NCI-H524 (cell line): ENCODE data around the gene ZFYVE28.

Source experiments
- DNase-seq, 2 experiments: peaks; one replicate each; lab custom pipeline; 2025; lab: John Stamatoyannopoulos, UW

The ZFYVE28 gene

DNA sequence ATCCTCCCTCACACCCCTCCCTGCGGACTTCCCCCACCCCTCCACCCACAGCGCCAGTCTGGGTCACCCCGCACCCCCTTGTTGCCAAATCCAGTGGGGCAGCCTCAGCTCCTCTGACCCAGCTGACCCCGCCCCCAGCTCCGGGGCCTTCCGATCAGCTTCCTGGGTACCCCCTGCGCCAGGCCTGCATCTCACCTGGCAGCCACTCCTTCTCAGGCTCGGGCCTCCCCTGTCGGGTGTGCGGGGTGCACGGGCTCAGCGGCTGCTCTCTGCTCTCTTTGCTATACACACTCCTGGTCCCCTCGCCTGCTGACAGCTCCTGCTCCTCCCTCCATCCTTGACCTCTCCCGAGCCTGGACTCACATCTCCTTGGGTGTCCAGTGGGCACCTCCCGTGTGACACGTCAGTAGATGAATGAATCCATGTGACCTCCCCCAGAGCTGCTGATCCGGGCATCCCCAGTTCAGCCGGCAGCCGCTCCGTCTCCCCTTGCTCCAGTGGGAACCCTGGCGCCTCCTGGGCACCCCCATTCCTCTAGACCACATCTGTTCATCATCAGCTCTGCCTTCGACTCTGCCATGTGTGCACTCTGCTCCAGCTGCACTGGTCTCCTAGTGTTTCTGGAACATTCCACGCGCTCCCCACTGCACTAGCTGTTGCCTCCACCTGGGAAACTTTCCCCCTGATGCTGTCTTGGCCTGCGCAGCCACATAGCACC lies 10.2 kb upstream of the ZFYVE28 start:
- DNase-seq = no peak

DNA sequence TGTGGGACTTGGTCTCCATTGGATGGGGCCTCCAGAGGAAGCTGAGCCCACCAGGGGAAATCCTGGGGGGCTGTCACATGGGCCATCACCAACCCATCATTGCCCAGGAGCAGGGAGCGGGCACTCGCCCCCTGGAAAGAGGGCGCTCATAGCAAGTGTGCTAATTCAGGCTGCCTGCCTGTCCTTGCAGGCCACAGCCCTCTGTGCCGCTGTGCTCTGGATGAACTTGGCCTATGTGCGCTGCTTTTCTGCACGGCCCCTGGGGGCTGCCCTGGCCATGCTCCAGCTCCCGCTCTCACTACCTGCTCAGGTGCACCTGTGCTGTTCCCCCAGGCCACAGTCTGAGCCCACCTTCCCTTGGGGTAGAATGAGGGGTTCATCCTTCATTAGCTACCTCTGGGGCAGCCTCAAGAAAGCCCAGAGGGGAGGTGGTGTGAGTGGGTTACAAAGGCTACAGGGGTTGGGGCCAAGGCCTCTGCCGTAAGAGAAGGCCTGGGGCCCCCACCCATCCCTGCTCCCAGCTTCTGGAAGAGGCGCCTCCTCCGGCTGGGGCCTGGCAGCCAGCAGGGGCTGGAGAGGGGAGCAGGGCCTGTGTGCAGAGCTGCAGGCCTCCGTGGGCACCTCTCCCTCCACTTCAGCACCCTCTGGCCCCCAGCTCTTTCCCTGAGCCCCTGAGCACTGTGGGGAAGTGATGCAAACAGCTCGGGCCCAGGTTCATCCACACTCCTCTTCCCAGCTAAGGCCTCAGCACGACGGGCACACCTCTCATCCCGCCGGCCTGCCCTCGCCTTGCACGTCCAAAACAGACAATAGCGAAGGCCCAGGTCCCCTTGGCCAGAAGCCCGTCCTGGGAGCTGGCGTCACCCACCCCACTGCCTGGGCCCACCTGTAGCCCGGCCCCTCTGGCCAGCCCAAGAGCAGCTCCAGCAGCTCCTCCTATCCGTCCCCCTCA lies 9.2 kb upstream of the ZFYVE28 start:
- DNase-seq = no peak

DNA sequence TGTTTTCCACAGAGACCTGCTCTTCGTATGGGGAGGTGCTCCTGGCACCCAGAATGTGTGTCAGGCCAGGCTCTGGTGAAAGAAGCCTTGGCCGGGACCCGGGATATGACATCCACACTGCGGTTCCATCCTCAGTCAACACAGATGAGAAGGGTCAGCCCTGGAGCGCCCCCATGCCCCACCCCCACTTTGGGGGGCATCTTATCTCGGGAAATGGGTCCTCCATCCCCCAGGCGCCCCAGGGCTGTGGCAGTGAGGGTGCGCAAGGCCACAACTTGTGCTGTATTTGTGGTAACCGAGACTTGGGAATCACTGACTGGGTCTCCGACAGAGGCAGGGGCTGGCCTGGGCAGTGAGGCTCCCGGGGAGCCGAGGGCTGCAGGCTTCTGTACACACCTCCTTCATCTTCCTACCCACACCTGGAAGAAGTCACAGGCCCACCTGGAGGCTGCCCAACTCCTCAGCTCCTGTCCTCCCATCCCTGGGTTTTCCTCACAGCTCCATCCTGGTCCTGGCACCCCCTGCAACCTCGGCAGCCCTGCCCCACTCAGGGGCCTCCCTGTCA lies 8.3 kb upstream of the ZFYVE28 start:
- DNase-seq = no peak

DNA sequence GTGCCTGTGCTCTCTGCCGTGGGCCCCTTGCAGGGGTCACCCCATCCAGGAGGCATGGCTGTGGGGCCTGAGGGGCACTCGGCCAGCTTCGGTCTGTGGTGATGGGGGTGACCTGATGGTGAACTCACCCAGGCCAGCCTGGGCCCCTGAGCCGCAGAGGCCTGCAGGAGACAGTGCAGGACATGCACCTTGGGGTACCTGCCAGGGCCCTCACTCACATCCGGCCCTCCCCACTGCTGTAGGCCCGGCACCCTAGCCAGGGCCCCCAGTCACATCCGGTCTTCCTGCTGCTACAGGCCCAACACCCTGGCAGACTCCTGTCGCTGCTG lies 7.6 kb upstream of the ZFYVE28 start:
- no peak for DNase-seq

DNA sequence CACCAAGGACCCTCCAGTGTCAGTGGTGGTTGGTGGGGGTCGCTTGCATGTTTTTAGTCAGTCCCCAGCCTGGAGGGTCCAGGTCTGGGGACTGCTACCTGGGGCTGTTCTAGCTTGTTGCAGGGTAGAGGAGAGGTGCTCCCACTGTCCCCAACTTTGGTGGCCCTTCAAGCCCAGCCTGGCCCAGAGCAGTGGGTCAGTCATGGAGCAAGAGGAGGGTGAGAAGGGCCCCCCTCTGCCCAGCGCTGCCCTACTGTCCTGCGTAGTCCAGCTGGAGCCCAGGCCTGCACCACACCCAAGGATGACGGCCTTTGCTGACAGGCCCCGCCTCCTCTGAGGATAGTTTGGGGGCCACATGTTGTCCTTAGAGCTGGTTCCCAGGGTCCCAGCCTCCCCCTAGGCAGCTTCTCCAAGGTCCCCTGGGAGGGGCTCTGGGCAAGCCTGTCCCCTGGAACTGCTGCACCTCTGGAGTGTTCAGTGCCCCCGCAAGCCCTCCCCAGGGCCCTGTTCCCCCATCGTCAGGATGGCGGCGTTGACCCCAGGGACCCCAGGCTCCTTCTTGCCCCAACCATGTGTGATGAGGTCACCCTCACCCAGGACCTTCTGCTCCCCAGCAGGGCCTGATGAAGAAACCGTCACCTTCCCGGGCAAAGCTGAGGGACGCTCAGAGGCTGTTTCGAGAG lies 7.1 kb upstream of the ZFYVE28 start:
- no peak for DNase-seq

DNA sequence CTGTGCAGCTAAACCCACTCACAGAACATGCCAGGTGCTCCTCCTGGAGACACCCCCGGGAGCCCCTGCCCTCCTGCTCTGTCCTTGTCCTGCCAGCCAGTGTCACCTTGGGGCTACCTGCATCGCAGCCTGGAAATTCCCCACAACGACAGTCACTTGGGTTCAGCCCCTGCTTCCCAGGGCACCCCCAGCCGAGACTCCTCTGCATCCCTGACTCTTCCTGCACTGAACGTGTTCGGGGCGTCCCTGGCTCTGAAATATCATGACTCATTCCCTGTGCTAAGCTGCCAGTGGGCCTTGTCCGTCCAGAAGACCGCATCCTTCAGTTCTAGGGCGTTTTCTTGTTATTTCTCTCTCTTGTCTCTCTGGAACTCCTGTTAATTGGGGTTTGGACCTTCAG lies 6.1 kb upstream of the ZFYVE28 start:
- DNase-seq = no peak

DNA sequence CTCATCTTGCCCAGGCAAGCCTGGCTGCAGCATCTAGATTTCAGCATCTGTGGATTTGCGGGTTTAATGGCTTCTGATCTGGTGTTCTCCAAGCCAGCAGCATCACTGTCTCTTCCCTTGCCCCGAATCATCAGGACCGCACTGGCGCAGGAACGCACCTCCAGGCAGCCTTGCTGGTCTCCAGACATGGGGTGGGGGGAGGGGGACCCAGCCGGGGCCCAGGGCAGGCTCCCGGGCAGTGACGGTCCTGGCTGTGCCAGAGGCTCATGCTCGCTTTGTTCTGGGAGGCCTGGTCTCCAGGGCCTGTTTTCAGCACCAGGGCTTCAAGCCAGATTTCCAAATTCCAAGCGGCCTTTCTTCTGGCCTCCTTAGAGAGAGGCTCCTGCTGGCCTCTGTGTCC lies 5.2 kb upstream of the ZFYVE28 start:
- no peak for DNase-seq

DNA sequence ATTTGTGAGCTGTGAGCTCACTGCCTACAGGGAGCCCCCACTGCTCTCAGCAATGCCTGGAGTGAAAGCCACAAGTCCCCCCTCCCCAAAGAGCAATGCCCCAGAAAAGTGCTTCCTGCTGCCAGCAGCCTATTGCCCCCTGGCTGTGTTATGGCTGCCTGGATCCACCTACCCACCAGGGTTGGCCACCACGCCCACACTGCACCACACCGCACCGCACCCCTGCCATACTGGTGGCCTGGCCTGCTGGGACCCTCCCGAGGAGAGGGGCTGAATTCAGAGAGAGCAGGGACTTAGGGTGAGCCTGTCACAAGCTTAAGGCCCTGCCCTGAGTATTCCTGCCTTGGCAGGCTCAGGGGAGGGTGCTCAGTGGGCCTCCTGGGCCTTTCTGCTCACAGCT lies 4.6 kb upstream of the ZFYVE28 start:
- no peak for DNase-seq

DNA sequence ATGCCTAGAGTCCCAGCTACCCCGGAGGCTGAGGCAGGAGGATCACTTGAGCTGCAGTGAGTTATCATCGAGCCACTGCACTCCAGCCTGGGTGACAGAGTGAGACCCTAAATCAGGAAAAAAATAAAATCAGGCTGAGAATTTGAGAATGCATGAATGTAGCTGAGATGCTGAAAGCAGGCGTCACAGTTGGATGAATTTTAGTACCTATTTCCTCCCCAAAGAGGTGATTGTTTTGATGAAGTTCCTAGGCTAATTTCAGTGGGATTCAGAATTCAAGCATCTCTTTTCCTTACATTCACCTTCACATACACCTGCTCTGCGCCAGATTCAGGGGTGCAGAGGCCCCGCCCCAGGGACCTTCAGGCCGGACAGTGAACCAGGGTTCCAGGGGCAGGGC lies 3.5 kb upstream of the ZFYVE28 start:
- no peak for DNase-seq

DNA sequence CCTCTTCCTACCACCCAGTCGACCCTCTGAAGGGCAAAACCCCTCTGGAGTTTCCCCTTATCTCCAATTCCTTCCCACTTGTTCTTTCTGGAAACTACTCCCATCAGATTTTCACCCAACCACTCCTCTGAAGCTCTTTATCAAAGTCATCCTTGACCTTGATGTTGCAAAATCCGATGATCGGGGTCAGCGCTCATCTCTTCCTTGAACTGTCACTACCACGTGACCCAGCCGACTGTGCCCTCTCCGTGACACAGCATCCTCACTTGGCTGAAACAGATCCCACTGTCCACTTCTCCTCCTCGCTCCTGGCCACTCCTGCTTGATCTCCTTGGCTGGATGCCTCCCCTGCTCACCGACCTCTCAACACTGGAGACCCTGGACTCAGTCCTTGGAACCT lies 1.4 kb upstream of the ZFYVE28 start:
- no peak for DNase-seq

DNA sequence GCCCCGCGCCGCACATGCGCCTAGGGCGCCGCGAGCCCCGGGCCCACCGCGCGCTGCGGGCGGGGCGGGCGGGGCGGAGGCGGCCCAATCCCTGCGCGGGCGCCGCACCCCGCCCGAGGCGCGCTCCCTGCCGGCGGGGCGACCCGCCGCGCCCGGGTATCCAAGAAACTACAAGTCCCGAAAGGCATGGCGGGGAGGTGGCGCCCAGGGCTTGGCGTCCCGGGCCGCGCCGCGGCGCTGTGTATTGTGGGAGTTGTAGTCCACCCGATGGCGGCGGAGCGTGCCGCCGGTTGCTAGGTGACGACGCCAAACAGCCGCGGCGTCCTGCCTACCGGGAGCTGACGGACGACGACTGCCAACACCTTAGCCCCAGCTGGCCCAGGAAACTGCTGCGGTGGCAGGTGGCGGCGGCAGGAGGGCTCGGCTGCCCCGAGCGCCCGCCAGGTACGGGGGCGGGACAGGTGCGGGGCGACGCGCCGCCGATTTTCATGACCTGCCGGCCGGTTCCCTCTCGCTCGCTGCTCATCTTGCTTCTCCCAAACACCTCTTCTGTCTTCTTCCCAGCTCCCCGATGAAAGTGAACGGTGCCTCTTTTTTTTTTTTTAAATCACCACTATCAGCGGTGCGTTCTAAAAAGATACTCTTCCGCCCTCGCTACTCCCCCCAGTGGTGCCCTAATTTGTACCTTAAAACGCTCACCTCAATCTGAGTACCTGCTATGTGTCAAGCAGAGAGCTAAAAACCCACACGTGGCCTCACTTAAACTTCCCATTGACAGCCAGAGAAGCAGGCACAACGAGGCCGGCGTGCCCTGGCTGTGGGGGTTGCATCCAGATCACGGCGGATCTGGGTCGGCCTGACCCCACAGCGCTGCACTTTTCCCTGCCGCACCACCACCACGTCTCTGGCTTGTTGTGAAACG lies 466 bp upstream of the ZFYVE28 start, which contains the start of gene CFAP99:
Gene CFAP99 (plus strand): TSS at position 306 of the 922 bp plus-strand sequence.
- DNase-seq = peak; percentile 87 to 97

DNA sequence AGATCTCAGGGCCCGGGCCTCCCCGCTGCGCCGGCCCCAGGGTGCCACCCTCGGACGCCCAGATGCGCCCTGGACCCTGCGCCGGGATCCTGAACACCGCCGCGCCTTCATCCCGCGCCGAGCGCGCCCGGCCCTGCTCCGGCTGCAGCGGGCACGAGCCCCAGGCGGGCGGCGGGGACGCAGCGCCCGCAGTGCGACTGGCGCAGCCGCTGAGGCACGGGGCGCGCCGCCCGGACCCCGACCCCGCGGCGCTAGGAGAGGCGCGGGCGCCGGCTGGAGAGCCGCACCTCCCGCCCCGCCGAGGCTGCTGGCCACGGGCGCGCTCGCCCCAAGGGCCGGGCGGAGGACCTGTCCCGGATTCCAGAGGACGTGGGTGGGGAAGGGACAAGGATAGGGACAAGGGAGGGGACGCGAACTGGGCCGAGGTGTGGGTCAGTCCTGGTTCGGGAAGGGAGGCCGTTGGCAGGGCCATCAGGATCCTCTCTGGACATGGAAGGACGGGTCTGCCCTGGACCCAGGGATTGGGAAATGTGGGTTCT lies 1.1 kb downstream of the ZFYVE28 start:
- DNase-seq = peak in 1 of 2 experiments; percentile 31

DNA sequence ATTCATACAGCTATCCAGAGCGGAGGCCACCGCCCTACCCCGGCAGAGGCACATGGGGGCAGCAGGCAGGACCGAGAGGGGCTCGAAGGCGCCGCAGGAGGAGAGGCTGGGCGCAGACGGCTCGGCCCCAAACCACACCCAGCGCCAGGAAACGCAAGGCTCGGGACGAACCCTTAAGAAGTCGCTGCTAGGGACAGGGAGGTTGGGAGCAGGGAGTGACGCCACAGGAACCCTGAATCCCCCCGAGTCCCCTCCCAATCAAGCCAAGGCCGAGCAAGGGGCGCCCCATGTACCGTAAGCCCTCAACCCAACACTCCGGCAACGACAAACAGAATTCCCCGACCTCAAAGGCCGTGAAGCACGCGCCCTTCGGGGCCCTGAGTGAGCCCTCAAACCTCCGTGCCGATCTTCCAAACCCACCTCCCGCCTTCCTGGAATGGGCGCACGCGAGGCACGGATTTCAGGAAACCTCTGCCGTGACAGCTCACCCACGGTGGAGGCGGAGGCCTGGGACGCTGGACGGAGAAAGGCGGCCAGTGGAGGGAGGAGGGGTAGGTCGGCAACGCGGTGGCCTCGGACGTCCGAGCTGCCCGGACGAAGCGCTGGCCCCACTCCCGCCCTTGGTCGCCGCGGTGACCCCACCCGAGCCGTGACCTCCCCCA lies 1.8 kb downstream of the ZFYVE28 start:
- DNase-seq = peak in 1 of 2 experiments; percentile 40

DNA sequence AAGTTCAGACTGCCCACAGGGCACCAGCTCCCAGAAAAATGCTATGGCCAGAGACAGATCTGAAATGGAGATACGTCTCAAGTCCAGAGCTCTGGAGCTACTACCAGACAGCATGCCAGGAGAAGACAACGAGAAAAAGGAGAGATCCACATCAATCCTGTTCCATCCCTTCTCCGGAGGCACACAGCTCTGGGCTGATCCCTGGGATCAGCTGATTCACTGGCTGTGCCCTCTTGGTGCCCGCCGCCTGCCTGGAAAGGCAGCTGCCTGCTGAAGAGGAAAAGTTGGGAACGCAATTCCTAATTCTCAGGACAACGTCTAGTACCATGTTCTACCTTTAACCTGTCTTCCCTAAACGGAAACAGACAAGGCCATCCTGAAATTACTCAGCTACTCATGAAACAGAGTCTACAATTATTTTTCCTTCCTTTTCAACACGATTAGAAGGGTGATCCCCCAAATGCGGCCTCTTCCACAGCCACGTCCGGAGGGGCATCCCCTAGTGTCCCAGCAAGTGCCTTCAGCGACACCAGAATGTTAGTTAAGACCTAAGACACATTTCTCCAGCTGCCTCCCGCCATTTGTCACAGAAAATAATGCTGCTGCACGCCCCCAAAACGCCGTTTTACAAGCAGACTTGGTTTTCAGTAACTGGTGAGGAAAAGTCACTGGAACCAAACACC lies 2.4 kb downstream of the ZFYVE28 start:
- DNase-seq = no peak

DNA sequence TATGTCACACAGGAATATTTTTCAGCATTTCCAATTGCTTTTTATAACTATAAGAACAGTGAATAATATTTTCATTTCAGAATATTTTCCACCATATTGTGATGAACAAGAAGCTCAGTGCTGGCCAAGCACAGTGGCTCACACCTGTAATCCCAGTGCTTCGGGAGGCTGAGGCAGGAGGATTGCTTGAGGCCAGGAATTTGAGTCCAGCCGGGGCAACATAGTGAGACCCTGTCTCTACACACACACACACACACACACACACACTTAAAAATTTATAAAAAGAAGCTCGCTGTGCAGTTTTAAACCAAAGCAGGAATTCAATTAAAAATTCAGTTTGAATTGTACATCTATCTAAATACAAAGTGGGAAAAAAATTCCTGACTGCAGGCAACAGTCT lies 3.2 kb downstream of the ZFYVE28 start:
- DNase-seq = no peak

DNA sequence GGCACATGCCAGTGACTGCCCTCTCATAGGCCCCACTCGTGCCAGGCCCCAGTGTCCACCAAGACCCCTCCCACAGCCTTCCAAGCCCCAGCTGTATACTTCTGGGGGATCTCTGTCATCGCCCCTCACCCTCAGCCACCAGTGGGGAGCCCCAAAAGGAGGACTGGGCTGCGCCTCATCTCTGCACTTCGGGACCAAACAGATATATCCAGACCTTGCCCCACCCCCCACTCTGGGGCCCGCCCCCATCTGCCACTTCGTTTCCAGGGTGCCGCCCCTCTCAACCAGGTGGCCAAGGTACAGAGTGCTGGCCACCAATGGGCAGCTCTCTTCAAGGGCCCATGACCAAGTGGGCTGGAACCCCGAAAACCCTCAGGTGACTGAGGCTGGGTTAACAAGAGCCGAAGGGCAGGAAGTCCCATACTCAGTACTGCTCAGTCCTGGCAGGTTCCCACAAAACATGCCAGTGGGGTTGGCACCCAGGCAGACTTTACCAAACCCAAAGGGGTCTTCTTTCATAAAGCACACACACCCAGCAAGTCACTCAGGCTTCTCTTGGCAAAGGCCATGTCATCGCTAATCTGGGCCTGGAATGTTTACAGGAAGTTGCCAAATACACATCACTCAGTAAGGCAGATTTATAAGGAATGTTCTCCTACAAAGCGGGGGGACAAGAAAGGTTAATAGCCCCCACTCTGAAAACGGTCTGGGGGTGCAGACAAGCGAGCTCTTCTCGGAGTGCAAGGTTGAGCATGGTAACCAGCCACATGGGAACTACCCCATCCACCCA lies 4.4 kb downstream of the ZFYVE28 start:
- DNase-seq = no peak

DNA sequence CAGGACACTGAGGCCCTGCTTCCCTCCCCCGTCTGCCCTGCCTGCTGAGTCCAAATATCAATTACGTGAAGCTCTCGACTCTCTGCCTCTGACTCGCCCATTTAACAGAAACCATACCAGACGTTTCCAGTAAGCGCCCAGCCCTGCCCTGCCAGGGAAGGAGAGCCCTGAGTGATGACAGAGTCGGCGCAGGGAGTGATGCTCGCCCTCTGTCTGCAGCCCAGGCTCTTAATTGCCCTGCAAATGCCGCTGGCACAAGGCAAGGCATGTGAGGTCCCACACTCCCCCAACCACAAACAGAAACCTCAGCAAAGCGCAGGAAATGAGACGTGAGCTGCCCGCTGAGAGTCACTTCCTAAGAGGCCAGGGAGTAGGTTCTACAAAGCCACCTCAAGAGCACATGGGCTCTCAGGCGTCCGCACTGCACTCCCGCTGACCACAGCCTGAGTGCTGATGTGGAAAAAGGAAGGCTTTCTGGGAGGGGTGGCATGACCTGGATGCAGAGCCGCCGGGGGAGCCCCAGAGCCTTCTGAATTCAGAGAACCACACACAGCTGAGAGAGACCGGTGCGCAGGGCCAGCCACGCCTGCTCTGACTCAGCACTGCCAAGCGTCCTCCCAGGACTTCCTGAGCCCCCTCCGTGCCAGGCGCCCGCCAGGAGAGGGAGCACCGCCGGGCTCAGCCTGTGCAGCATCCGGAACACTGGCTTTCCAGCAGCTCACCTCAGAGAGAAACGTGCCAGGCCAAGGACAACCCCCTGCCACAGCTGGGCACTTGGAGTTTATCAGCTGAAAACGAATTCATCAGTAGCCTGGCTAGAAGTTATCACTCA lies 5.3 kb downstream of the ZFYVE28 start:
- peak; percentile 32 to 40 for DNase-seq

DNA sequence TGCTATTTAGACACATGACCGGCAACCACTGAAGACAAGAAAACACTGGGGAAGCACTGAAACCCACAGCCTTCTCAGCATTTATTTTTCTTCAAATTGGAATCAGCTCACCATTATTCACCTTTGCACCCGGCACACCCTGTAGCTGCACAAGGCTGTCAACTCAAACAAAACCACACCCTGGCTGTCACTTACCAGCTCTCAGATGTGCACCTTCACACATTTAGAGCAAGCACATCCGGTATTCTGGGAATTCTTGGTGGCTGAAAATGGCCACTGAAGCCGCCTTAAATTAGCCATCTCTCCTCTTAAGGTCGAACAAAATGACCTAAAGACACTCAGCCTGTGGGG lies 5.9 kb downstream of the ZFYVE28 start:
- no peak for DNase-seq
